NCI-H2081 treated with DMSO at 0.1 percent for 48 hours (cell line): ENCODE measurements around the gene IRF2.

ENCODE experiments used
- DNase-seq: peaks from one replicate; lab custom pipeline; 2025; lab: John Stamatoyannopoulos, UW

The IRF2 gene

DNA sequence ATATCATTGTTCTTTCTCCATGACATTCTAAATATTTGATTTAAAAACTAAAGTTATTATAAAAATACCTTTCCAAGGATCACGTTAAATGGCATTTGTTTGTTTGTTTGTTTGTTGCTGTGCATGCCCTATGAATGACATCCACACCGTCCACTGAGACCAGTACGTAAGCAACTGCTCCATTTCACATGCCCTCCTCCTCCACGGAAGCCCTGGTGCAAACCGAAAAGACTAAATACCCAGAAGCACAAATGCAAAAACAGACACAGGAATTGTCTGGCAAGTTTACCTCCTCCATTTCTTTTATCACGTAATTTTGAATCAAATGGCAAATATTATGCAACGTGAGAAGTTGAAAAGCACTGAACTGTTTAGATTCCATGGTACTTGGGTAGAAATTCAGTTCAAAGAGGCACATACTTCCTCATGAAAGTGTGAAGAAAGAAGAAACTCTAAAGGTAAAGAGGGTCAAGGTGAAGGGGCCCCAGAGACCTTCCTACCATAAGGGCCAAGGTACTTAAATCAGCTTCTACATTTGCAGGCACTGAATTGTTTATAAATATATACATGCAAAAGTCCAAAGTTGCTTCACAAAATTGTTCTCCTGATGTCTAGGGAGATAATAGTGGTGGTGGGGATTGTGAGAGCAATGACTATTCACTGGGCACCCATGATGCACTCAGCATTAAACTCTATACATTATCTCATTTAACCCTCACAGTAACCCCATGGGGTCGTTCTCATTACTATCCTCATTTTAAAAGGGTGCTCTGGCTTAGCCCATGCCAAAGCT is 23.4 kb downstream of the IRF2 start:
- DNase-seq: no peak

GRCh38 chr4:184450045-184450444 is 24.3 kb downstream of the IRF2 start:
- no peak for DNase-seq

DNA sequence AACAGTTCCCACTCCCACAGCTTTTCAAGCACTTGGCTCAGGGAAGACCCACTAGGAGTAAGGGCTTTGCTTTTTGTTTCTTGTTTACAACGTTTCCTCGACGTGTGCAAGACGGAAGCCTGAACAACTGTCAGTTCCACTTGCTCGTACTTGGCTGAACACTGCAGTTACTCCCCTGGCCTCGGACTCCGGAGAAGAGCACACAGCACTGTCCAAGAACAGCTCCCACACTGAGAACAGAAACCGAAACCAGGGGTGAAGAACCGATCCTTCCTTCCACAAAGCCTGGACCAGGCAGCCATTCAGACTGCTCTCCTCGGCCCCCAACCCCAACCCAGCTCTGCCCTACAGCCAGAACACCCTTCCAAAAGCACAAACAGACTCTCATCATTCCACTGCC is 25.5 kb downstream of the IRF2 start:
- no peak for DNase-seq

GRCh38 chr4:184448141-184448540 is 26.2 kb downstream of the IRF2 start:
- DNase-seq: no peak

GRCh38 chr4:184447664-184448063 is 26.7 kb downstream of the IRF2 start:
- no peak for DNase-seq

DNA sequence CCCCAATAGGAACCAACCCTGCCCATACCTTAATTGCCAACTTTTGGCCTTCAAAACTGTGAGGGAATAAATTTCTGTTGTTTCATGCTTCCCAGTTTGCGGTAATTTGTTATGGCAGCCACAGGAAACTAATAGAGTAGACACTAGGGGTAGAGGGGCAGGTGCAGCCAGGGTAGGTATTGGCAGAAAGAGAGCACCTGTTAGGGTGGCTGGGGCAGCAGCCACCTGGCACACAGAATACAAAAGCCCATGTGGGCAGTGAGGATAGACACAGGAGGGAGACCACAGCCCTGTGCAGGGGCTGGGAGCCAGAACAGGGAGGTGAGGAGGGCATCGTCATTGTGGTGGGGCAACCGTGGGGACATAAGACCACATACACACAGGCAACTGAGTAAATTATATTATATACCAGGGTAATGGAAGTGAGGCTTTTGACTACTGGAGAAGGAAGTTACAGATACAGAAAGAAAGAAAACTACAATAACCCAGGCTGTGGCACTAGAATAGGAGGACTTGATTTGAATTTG is 28.2 kb downstream of the IRF2 start:
- DNase-seq: no peak

GRCh38 chr4:184444953-184445309 is 29.4 kb downstream of the IRF2 start:
- DNase-seq: no peak

- no peak for DNase-seq
These were observed 30.0 kb downstream of the IRF2 start for GRCh38 chr4:184444215-184444952.

DNA sequence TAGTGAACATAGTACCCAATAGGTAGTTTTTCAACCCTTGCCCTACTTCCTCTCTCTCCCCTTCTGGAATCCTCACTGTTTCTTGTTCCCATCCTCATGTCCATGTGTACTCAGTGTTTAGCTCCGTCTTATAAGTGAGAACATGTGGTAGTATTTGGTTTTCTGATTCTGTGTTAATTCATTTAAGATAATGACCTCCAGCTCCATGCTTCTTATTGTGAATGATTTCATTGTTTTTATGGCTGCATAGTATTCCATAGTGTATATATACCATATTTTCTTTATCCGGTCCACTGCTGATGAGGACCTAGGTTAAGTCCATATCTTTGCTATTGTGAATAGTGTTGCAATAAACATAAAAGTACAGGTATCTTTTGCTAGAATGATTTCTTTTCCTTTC is 31.0 kb downstream of the IRF2 start:
- no peak for DNase-seq

DNA sequence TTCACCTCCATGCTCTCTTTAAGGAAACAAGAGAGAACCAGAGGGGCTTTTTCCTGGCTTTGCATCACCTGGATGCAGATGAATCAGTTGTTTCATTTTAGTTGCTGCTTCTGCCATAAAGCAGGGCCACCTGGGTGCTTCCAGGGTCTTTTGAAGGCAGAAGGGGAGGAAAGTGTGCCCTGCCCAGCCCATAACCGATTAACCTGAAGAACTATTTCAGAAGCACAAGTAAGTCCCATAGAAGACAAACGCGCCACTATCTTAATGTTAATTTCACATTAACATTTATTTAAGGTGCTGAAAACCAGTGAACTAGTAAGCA is 32.1 kb downstream of the IRF2 start:
- DNase-seq: no peak

DNA sequence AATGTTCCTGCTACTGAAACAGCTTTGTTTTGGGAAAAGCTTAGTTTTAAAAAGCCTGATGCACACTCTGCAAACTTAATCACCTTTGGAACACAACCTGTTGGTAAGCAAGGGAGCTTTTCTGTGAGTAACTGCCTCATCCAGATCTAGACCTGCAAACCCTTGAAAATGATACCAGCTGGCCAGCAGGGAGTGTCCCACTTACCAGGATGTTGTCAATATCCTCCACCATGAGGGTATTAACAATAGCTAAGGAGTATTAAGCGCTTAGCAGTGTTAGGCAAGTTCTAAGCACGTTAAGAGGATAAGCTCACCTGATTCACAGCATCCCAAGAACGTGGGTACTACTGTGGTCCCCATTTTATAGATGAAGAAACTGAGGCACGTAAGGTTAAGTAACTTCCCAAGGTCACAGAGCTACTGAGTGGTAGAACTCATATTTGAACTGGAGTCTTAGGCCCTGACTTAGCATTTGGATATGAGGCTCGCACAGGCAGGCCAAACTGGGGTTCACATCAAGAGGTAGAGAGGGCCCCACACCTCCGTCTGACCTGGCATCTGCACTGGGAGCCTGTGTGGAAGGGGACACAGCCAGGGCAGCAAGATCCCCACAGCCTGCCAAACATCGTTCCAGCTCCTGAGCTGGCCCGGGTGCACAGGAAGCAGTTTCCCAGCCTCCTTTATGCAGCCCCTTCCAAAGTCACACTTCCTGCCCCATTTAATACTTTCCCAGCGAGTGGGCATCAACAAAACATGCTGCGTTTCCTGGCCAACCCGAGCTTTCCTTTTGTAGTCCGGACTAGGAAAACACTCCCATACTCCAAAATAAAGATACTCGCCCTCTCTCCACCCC is 32.7 kb downstream of the IRF2 start:
- DNase-seq: no peak

GRCh38 chr4:184440595-184441358 is 33.6 kb downstream of the IRF2 start:
- DNase-seq: no peak

GRCh38 chr4:184439856-184440594 is 34.3 kb downstream of the IRF2 start:
- no peak for DNase-seq

DNA sequence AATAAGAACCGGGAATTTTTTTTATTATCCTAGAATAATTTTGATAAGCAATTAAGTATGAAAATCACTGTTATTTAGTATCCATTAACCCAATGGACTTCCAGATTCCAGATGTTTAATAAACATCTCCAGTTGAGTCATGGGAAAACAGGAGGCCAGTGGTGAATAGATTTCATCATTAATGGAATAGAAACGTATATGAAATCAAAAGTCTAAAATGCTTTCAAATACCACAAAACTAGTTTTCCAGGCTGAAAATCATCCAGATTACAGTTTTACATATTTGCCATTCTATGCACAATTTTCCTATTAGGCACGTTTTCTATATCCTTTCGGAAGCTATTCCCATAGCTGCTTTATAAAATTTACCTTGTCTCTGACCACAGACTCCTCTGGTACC is 35.0 kb downstream of the IRF2 start:
- DNase-seq: no peak

DNA sequence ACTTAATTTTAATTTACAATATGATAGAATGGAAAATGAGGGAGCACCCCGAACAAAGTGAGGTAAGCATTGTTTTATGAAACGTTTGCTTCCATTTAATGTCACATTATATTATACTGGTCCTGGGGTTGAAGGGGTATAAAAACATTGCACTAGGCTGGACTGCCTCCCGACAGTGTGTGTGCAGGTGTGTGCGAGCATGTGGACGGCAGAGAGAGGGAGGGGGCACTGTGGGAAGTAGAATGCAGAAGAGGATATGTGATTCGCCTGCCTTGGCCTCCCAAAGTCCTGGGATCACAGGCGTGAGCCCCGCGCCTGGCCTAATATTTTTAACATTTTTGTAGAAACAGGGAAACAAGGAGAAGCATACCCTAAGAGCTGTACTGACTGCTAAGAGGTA is 36.0 kb downstream of the IRF2 start:
- no peak for DNase-seq

DNA sequence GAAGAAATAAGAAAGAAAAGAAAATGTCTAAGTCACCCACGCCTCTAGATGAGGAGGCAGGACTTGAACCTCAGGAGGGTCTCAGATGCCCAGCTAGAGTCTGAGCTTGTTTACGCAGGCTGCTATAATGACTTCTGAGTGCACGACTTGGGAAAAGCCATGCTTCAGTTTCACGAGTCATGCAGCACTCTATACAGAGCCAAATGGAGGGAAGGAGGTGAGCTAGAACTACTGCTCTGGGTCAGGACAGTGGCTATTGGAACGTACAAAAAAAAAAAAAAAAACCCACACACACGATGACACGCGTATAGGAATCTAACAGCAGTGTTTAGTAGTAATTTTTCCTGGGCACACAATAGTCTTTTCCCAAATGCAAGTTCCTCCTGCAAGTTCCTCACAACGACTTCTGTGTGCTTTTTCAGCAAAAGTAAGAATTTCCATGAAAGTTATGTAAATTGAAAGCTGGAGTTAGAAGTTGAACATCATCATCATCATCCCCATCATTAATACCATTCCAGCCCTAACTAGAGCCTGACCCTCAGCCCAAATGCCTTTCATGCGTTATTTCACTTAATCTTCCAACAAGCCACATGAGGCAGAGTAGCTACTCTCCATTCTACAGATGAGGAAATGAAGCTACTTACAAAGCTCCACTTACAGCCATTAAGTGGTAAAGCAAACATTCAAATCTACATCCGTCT is 36.6 kb downstream of the IRF2 start:
- no peak for DNase-seq

DNA sequence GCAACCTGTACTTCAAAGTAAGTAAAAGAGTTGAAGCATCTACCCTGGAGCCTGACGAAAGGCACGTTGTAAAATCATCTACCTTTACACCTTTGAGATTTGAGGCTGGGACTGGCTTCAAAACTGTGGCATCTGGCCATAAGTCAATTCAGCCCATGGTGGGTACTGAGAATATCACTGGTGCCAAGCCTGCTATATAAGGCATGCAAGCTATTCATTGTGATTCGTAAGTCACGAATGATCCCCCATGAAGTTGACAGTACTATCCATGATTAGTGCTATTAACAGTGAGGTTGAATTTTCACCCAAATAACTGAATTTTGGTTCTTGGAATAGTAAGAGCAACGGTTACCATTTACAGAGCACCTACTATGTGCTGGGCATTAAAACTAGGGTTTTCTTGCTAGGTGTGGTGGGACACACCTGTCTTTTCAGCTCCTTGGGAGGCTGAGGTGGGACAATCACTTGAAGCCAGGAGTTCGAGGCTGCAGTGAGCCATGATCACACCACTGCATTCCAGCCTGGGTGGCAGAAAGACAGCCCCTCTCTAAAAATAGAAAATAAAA is 39.8 kb downstream of the IRF2 start:
- DNase-seq: no peak

DNA sequence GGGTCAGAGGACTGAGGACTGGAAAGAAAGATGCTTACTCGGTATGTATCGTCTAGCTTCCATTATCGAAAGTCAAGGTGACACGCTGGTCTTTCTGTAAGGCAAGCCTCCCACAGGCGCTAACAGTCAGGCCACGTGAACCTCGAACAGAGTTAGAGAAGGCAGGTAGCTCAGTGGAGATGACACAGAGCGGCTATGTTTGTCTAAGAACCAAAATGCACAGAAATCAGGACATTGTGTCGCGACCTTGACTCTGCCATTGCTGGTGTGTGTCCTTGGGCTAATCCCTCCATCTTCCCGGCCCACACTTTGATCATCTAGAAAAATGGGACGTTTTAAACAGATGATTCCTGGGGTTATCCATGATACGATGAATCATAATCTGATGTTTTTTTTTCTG is 40.3 kb downstream of the IRF2 start:
- DNase-seq: no peak

DNA sequence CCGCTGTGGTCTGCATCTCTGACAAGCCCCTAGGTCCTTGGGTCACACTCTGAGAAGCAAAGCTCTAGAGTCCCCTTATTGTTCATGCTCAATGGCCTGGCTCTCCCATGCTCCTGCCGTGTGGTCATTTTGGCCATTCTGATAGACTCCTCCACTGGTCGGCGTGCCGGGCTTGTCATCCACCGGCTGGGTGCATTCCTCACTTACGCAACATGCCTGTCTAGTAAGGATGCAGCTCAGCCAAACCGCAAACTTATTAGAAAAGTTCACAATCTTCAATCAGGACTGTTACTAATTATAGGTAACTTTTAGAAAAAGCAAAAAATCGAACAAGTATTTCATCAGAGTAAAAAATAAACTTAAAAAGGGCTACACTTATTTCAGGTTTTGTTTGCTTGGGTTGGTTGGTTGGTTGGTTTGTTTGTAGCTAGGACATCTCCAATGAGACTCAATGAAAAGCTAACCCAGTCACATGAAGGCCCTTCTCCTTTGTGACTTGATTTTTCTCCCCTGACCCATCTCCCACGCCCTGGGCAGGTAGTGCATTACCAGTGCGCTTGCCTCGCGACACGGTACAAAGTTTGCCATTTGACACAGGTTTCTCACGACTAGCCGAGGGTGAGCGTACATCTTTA is 41.0 kb downstream of the IRF2 start:
- no peak for DNase-seq
